ENCODE data around the gene MASTL.

- no peak for TF ChIP-seq CTCF (conservative IDR thresholded peaks at IDR 0.05; ENCODE audit: low read depth, low read length)
- no peak for TF ChIP-seq EZH2 (IDR thresholded peaks at IDR 0.05; ENCODE audit: borderline replicate concordance, low read depth, low read length, poor library complexity, severe bottlenecking)
Observed at GRCh38 chr10:27152687-27153086, 2.5 kb upstream of the MASTL start.
